Tibial nerve (tissue), 4 donors: ENCODE measurements around the gene NAPSA.

Experiments
- EP300 ChIP-seq, 2 donors: sonication (generic); formaldehyde crosslinking; IDR thresholded peaks; one replicate each; pipeline ENCODE4 v1.6.1; 2017; ENCODE audit warnings: antibody characterized with exemption in 2 of 2, mild to moderate bottlenecking in 1 of 2
- POLR2A ChIP-seq, 2 donors: fragments of 450-650 bp; IDR thresholded peaks; one replicate each; pipeline ENCODE4 v1.6.1; 2017; ENCODE audit warnings: antibody characterized with exemption in 2 of 2, mild to moderate bottlenecking in 2 of 2, moderate library complexity in 2 of 2
- TF ChIP-seq, protein P1 (sequence below), 5 experiments: fragments of 200-600 bp in 3 of 5; fragments of 450-650 bp in 2 of 5; sonication (generic) in 3 of 5; IDR thresholded peaks; one replicate each; pipeline ENCODE4 v1.5.1; 2016 to 2019; ENCODE audit warnings: antibody characterized with exemption in 5 of 5, mild to moderate bottlenecking in 3 of 5, moderate library complexity in 2 of 5

DNA sequence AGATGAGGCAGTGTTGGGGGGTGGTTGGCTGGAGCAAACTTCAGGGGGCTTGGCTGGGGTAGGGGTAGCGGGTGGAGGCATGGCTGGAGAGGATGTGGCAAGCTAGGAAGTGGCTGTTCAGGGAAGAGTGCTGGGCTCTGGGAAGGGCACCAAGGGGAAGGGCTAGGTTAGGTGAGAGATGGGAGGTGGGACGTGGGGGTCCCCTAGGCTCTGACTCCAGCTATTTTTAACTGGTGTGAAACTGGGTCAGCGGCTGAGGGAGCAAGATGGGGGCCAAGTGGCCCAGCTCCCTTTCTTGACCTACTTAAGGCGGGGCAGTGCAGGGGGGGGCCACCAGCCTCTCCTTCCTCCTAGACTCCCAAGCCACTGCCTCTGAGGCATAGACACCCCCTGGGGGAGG is 43.6 kb downstream of the NAPSA start:
- TF ChIP-seq, protein P1, sequence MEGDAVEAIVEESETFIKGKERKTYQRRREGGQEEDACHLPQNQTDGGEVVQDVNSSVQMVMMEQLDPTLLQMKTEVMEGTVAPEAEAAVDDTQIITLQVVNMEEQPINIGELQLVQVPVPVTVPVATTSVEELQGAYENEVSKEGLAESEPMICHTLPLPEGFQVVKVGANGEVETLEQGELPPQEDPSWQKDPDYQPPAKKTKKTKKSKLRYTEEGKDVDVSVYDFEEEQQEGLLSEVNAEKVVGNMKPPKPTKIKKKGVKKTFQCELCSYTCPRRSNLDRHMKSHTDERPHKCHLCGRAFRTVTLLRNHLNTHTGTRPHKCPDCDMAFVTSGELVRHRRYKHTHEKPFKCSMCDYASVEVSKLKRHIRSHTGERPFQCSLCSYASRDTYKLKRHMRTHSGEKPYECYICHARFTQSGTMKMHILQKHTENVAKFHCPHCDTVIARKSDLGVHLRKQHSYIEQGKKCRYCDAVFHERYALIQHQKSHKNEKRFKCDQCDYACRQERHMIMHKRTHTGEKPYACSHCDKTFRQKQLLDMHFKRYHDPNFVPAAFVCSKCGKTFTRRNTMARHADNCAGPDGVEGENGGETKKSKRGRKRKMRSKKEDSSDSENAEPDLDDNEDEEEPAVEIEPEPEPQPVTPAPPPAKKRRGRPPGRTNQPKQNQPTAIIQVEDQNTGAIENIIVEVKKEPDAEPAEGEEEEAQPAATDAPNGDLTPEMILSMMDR (IDR thresholded peaks at IDR 0.05): no peak
- TF ChIP-seq EP300 (IDR thresholded peaks at IDR 0.05) (no peak), POLR2A (IDR thresholded peaks at IDR 0.05) (no peak)
